ENCODE measurements around the gene SH3PXD2B.
"Not testable (repeated sequence)": the region's sequence is repeated elsewhere in the genome, so short reads cannot be mapped to it uniquely, and the experiment has no call there.

The SH3PXD2B gene

GRCh38 chr5:172403817-172404216 lies 50.5 kb downstream of the SH3PXD2B start:
- DNase-seq (ENCODE audit: low read depth), result no peak
- no peak overlapping the region for H3K4me3 ChIP-seq (ENCODE audit: control insufficient read depth, low read depth, low read length)
- TF ChIP-seq CTCF (IDR thresholded peaks at IDR 0.05; ENCODE audit: control insufficient read depth, insufficient read depth, low read depth, low read length, missing control alignments), result no peak

GRCh38 chr5:172403189-172403796 lies 51.0 kb downstream of the SH3PXD2B start:
- DNase-seq (ENCODE audit: low read depth), result no peak
- H3K4me3 ChIP-seq (ENCODE audit: control insufficient read depth, low read depth, low read length), result no peak overlapping the region
- no peak for TF ChIP-seq CTCF (IDR thresholded peaks at IDR 0.05; ENCODE audit: control insufficient read depth, insufficient read depth, low read depth, low read length, missing control alignments)

- no peak overlapping the region for H3K4me3 ChIP-seq (ENCODE audit: control insufficient read depth, low read depth, low read length)
- no peak for TF ChIP-seq CTCF (IDR thresholded peaks at IDR 0.05; ENCODE audit: control insufficient read depth, insufficient read depth, low read depth, low read length, missing control alignments)
- no peak for DNase-seq (ENCODE audit: low read depth)
Observed at GRCh38 chr5:172402531-172403188, 51.7 kb downstream of the SH3PXD2B start.

- DNase-seq (ENCODE audit: low read depth); H3K4me3 ChIP-seq (ENCODE audit: control insufficient read depth, low read depth, low read length): not testable (repeated sequence)
Observed at GRCh38 chr5:172402031-172402430, 52.3 kb downstream of the SH3PXD2B start.

- DNase-seq (ENCODE audit: low read depth), result no peak
- H3K4me3 ChIP-seq (ENCODE audit: control insufficient read depth, low read depth, low read length), result no peak overlapping the region
- no peak for TF ChIP-seq CTCF (IDR thresholded peaks at IDR 0.05; ENCODE audit: control insufficient read depth, insufficient read depth, low read depth, low read length, missing control alignments)
Observed at GRCh38 chr5:172399826-172400225, 54.5 kb downstream of the SH3PXD2B start.

GRCh38 chr5:172399336-172399735 lies 55.0 kb downstream of the SH3PXD2B start:
- no peak for DNase-seq (ENCODE audit: low read depth)
- no peak for TF ChIP-seq CTCF (IDR thresholded peaks at IDR 0.05; ENCODE audit: control insufficient read depth, insufficient read depth, low read depth, low read length, missing control alignments)
- H3K4me3 ChIP-seq (ENCODE audit: control insufficient read depth, low read depth, low read length), result no peak overlapping the region

GRCh38 chr5:172398645-172399044 lies 55.7 kb downstream of the SH3PXD2B start:
- not testable (repeated sequence) for H3K4me3 ChIP-seq (ENCODE audit: control insufficient read depth, low read depth, low read length); DNase-seq (ENCODE audit: low read depth)

- not testable (repeated sequence) for DNase-seq (ENCODE audit: low read depth); H3K4me3 ChIP-seq (ENCODE audit: control insufficient read depth, low read depth, low read length)
Observed at GRCh38 chr5:172396994-172397393, 57.3 kb downstream of the SH3PXD2B start.
